GM12878 (cell line): Measurements from ENCODE around the gene THOC5. TPM values are rescaled to one million over a fixed set of nuclear protein-coding genes. Genes with fewer than 3 reads are reported as not detected.
A peak's percentile ranks its signal among the peaks of the same experiment; 100 is the strongest.

Experiments used
- ATAC-seq: fragments of 200-7000 bp; cut with Tn5 transposase; 3 replicates; pipeline ENCODE4 v1.9.1; 2020; ENCODE audit warnings: mild to moderate bottlenecking, moderate library complexity
- BruUV-seq: library from RNA; stranded (reverse); fragments of 400-500 nt; replicated peaks from 2 replicates; lab custom pipeline; 2021; lab: Mats Ljungman, UMichigan
- CTCF ChIA-PET: fragments of 300-600 bp; sonication (Branson Sonifier 250); formaldehyde crosslinking; extraction: SDS; loops from one replicate; lab custom pipeline; 2021; ENCODE audit warnings: inconsistent platforms; lab: Yijun Ruan, JAX
- POLR2A ChIA-PET: fragments of 350-600 bp; formaldehyde crosslinking; extraction: SDS; loops from one replicate; lab custom pipeline; 2021; ENCODE audit warnings: inconsistent platforms; lab: Charles Lee
- RAD21 ChIA-PET: fragments of 300-600 bp; sonication (Branson Sonifier 250); formaldehyde crosslinking; loops from one replicate; lab custom pipeline; 2023; ENCODE audit warnings: antibody characterized with exemption; ENCODE audit not compliant: unreplicated experiment; lab: Charles Lee
- SMC1A ChIA-PET: fragments of 300-600 bp; sonication (Branson Sonifier 250); formaldehyde crosslinking; loops from one replicate; lab custom pipeline; 2023; ENCODE audit not compliant: unreplicated experiment, uncharacterized antibody; lab: Charles Lee
- DNase-seq: peaks from one replicate; pipeline ENCODE4 v3.0.0-alpha.2; 2011; ENCODE audit warnings: low read depth, low spot score
- FAIRE-seq: peaks from 3 replicates; lab custom pipeline; 2011; peaks lifted over from hg19 to GRCh38; lab: Jason Lieb, UNC
- H2AFZ ChIP-seq: 2 replicates; pipeline ENCODE4 v1.6.0; 2011; ENCODE audit warnings: low read depth, low read length, control low read depth; ENCODE audit not compliant: control insufficient read depth
- H3K27ac ChIP-seq: 2 replicates; pipeline ENCODE4 v1.5.1; 2011; ENCODE audit warnings: control low read depth; ENCODE audit not compliant: control insufficient read depth, insufficient read depth
- H3K27me3 ChIP-seq, 2 experiments: replicated peaks in 1 of 2; 2 replicates each; pipeline versions ENCODE4 v1.6.0 to v1.6.1; 2011; ENCODE audit warnings: low read length in 1 of 2; ENCODE audit not compliant: control insufficient read depth in 2 of 2, insufficient read depth in 2 of 2
- H3K36me3 ChIP-seq, 2 experiments: 2 replicates each; pipeline ENCODE4 v1.5.1; 2011; ENCODE audit warnings: low read length in 1 of 2; ENCODE audit not compliant: control insufficient read depth in 2 of 2, insufficient read depth in 2 of 2
- H3K4me1 ChIP-seq: 2 replicates; pipeline ENCODE4 v1.6.1; 2011; ENCODE audit warnings: mild to moderate bottlenecking, low read length, moderate library complexity, mixed read lengths; ENCODE audit not compliant: control insufficient read depth, insufficient read depth
- H3K4me2 ChIP-seq: 2 replicates; pipeline ENCODE4 v1.6.0; 2011; ENCODE audit warnings: control low read depth; ENCODE audit not compliant: control insufficient read depth, insufficient read depth
- H3K4me3 ChIP-seq: fragments of 200-600 bp; sonication (generic); 2 replicates; pipeline ENCODE4 v1.5.1; 2016
- H3K79me2 ChIP-seq: 2 replicates; pipeline ENCODE4 v1.6.0; 2011; ENCODE audit warnings: low read length; ENCODE audit not compliant: control insufficient read depth, insufficient read depth
- H3K9ac ChIP-seq: 2 replicates; pipeline ENCODE4 v1.8.0; 2011; ENCODE audit warnings: low read length, control low read depth, mixed read lengths; ENCODE audit not compliant: control insufficient read depth, insufficient read depth
- H3K9me3 ChIP-seq: replicated peaks from 3 replicates; pipeline ENCODE4 v1.5.1; 2011; ENCODE audit warnings: mild to moderate bottlenecking, low read length; ENCODE audit not compliant: control insufficient read depth, insufficient read depth
- H4K20me1 ChIP-seq: 2 replicates; pipeline ENCODE4 v1.6.0; 2011; ENCODE audit not compliant: control insufficient read depth, insufficient read depth
- ATF3 ChIP-seq: IDR thresholded peaks from 2 replicates; pipeline ENCODE4 v1.6.1; 2011; ENCODE audit warnings: low read depth, mild to moderate bottlenecking, low read length, moderate library complexity, borderline replicate concordance; ENCODE audit errors: extremely low read depth
- BMI1 ChIP-seq: fragments of 450-650 bp; IDR thresholded peaks from 2 replicates; pipeline ENCODE4 v1.6.1; 2016; ENCODE audit warnings: mild to moderate bottlenecking, moderate library complexity, borderline replicate concordance
- FOS ChIP-seq: IDR thresholded peaks from 3 replicates; pipeline ENCODE4 v1.6.1; 2011; ENCODE audit warnings: borderline replicate concordance; ENCODE audit not compliant: insufficient read length; ENCODE audit errors: extremely low read depth
- HSF1 ChIP-seq: fragments of 150-350 bp; IDR thresholded peaks from 2 replicates; pipeline ENCODE4 v1.6.1; 2014; ENCODE audit warnings: mild to moderate bottlenecking, low read depth, low read length
- IRF4 ChIP-seq: IDR thresholded peaks from 2 replicates; pipeline ENCODE4 v1.6.1; 2011; ENCODE audit warnings: low read depth, low read length
- NFIC ChIP-seq: IDR thresholded peaks from 2 replicates; pipeline ENCODE4 v1.6.1; 2012; ENCODE audit warnings: low read depth, mild to moderate bottlenecking, inconsistent platforms, low read length, moderate library complexity
- NR2C1 ChIP-seq: fragments of 450-650 bp; IDR thresholded peaks from 2 replicates; pipeline ENCODE4 v1.6.1; 2017; ENCODE audit warnings: antibody characterized with exemption, mild to moderate bottlenecking, moderate library complexity
- PBX3 ChIP-seq: IDR thresholded peaks from 2 replicates; pipeline ENCODE4 v1.6.1; 2011; ENCODE audit warnings: mild to moderate bottlenecking, low read depth, low read length, moderate library complexity; ENCODE audit not compliant: insufficient replicate concordance
- RAD21 ChIP-seq: IDR thresholded peaks from 2 replicates; pipeline ENCODE4 v1.6.1; 2011; ENCODE audit warnings: mild to moderate bottlenecking, low read depth, low read length, moderate library complexity; ENCODE audit not compliant: insufficient read depth
- SKIL ChIP-seq: fragments of 450-650 bp; IDR thresholded peaks from 2 replicates; pipeline ENCODE4 v1.6.1; 2017; ENCODE audit warnings: mild to moderate bottlenecking, low read depth, inconsistent platforms; ENCODE audit not compliant: poor library complexity, severe bottlenecking
- SMAD5 ChIP-seq: IDR thresholded peaks from 2 replicates; pipeline ENCODE4 v1.6.1; 2016; ENCODE audit warnings: antibody characterized with exemption, low read depth
- SMC3 ChIP-seq: IDR thresholded peaks from 2 replicates; pipeline ENCODE4 v1.6.1; 2011; ENCODE audit warnings: low read length, improper control_type of control experiment, borderline replicate concordance
- SREBF1 ChIP-seq: IDR thresholded peaks from 2 replicates; pipeline ENCODE4 v1.6.1; 2012; ENCODE audit warnings: mild to moderate bottlenecking, low read length
- SREBF2 ChIP-seq: IDR thresholded peaks from 2 replicates; pipeline ENCODE4 v1.6.1; 2012; ENCODE audit warnings: mild to moderate bottlenecking, low read length
- YBX1 ChIP-seq: fragments of 450-650 bp; IDR thresholded peaks from 2 replicates; pipeline ENCODE4 v1.6.1; 2016; ENCODE audit warnings: antibody characterized with exemption
- ZNF207 ChIP-seq: fragments of 450-650 bp; IDR thresholded peaks from 2 replicates; pipeline ENCODE4 v1.6.1; 2014; ENCODE audit warnings: antibody characterized with exemption, mild to moderate bottlenecking, borderline replicate concordance
- WGBS: methylation state at CpG from one replicate; pipeline ENCODE4 v1.1.6; 2016; ENCODE audit warnings: low lambda C conversion rate; ENCODE audit not compliant: insufficient replicate concordance, insufficient coverage; ENCODE audit errors: missing lambda C conversion rate; 5-methylcytosine and 5-hydroxymethylcytosine counted together
- in situ Hi-C: fragments of 300-500 bp; cut with MboI; formaldehyde crosslinking; loops from 9 replicates; pipeline ENCODE4 v1.14.3; 2018; ENCODE audit warnings: mixed read lengths
- intact Hi-C: fragments of 100-400 bp; cut with micrococcal nuclease; formaldehyde crosslinking; loops from one replicate; pipeline ENCODE4 v1.14.2; 2022; ENCODE audit not compliant: unreplicated experiment
- polyA plus RNA-seq, 11 experiments: library from polyadenylated mRNA; depleted of rRNA in 4 of 11; unstranded in 6 of 11; stranded (reverse) in 5 of 11; fragments of >200 nt; fragmentation: Nextera tagmentation in 4 of 11; fragmentation: Illumina TruSeq in 1 of 11; extraction: Ambion mirVana in 4 of 11; extraction: Trizol in 1 of 11; gene quantifications; 1 replicate in 1 of 11; 2 replicates in 10 of 11; pipeline versions ENCODE4 v1.2.1 to v1.2.3, GENCODE V29; 2011 to 2016; ENCODE audit warnings: inconsistent platforms in 2 of 11, missing spikeins in 2 of 11, low read depth in 1 of 11
- total RNA-seq, 4 experiments: library from RNA; depleted of rRNA in 3 of 4; stranded (reverse); fragments of >200 nt in 3 of 4; fragmentation: Illumina TruSeq in 1 of 4; extraction: Trizol in 1 of 4; gene quantifications; 2 replicates each; pipeline versions ENCODE4 v1.2.1 to v1.2.3, GENCODE V29; 2013 to 2021

Gene THOC5
- total and polyA plus RNA-seq, 10 of the 15 experiments (the other 5 are each of a cell fraction or from before 2014, with no cell fraction given) = 20.9 to 44.9 (median 31.4) TPM

DNA sequence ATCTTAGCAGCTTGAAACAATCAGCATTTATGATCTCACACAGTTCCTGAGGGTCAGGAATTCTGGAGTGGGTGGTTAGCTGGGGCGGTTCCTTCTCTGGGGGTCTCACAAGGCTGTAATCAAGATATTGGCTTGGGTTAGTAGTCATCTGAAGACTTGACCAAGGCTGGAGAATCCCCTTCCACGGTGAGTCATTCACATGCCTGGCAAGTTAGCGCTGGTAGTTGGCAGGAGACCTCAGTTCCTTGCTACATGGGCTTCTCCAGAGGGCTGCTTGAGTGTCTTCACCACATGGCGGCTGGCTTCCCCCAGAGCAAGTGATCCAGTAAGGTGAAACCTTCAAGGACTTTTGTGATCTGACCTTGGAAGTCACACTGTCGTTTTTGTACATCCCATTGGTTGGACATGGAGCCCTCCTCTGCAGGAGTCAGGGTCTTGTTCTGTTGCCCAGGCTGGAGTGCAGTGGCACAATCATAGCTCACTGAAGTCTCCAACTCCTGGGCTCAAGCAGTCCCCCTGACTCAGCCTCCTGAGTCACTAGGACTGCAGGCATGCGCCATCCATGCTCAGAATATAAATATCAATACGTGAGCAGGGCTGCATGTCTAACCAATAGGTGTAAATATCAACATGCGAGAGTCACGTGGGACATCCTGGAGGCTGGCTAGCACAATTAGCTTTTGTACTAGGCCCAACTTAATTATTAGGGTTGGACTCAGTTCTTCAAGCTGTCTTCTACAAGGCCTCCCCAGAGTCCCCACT is 34.6 kb upstream of the THOC5 start:
- WGBS = 45% methylated on average over 9 of the region's 9 CpGs
- no peak overlapping the region for H3K4me2 ChIP-seq
- SMC1A ChIA-PET = interaction anchor here (0.6 to 2.1 kb wide), 8 partner anchors 10 to 500 kb away, joined by 3 to 7 read pairs (median 4); partner anchors contain the start of gene THOC5
- TF ChIP-seq ZNF207 (no peak), BMI1 (no peak), FOS (no peak), IRF4 (no peak), SMAD5 (no peak), SREBF1 (no peak), ATF3 (no peak), HSF1 (no peak), NFIC (no peak), NR2C1 (no peak), SMC3 (no peak), SREBF2 (no peak), PBX3 (no peak), SKIL (no peak), YBX1 (no peak), RAD21 (no peak)

More for the DNA sequence above, 34.6 kb upstream of the THOC5 start:
- ChIA-PET CTCF (interaction anchor here (0.9 to 5.6 kb wide), 12 partner anchors 8 to 517 kb away, joined by 3 to 35 read pairs (median 4); no protein-coding TSS in a partner anchor), RAD21 (no interaction called here), POLR2A (interaction anchor here (1.5 kb wide), 1 partner anchor 16 kb away, joined by 5 read pairs; no protein-coding TSS in a partner anchor)
- Histone ChIP-seq H3K9ac (no peak overlapping the region), H3K9me3 (no peaks in the 10 kb centered on the region), H3K36me3 (no peaks in the 10 kb centered on the region), H4K20me1 (no peaks in the 10 kb centered on the region), H3K79me2 (no peaks in the 10 kb centered on the region), H3K27ac (no peak overlapping the region), H2AFZ (no peak overlapping the region), H3K4me3 (no peak overlapping the region), H3K27me3 (no peaks in the 10 kb centered on the region), H3K4me1 (no peaks in the 10 kb centered on the region)
- intact Hi-C loops (no loop called here), in situ Hi-C loops (no loop called here)
- DNase-seq = no peak
- no peak for FAIRE-seq
- peak; percentile 19; the same call in 1 of the 3 replicates for ATAC-seq
- no TSS peak for BruUV-seq
